Hepatocyte (in vitro differentiated cells): ENCODE measurements around the gene STPG3. TPM values are rescaled to one million over a fixed set of nuclear protein-coding genes. Genes with fewer than 3 reads are reported as not detected.

Source experiments
- DNase-seq: peaks from one replicate; pipeline ENCODE4 v3.0.0-alpha.2; 2016; ENCODE audit warnings: low spot score
- H2AFZ ChIP-seq: fragments of 200-600 bp; sonication (generic); 2 replicates; pipeline ENCODE4 v1.6.0; 2016; ENCODE audit warnings: antibody characterized with exemption, mild to moderate bottlenecking
- H3K27ac ChIP-seq: fragments of 200-600 bp; sonication (generic); 2 replicates; pipeline ENCODE4 v1.5.1; 2016; ENCODE audit warnings: mild to moderate bottlenecking
- H3K27me3 ChIP-seq: fragments of 200-600 bp; sonication (generic); 2 replicates; pipeline ENCODE4 v1.6.1; 2016
- H3K36me3 ChIP-seq: fragments of 200-600 bp; sonication (generic); replicated peaks from 2 replicates; pipeline ENCODE4 v1.5.1; 2016; ENCODE audit warnings: low read depth; ENCODE audit not compliant: insufficient read depth
- H3K4me1 ChIP-seq: fragments of 200-600 bp; sonication (generic); 2 replicates; pipeline ENCODE4 v1.5.1; 2016; ENCODE audit warnings: mild to moderate bottlenecking, moderate library complexity; ENCODE audit not compliant: insufficient read depth
- H3K4me2 ChIP-seq: fragments of 200-600 bp; sonication (generic); 2 replicates; pipeline ENCODE4 v1.6.0; 2016
- H3K4me3 ChIP-seq: fragments of 200-600 bp; sonication (generic); 2 replicates; pipeline ENCODE4 v1.5.1; 2016; ENCODE audit warnings: mild to moderate bottlenecking
- H3K79me2 ChIP-seq: fragments of 200-600 bp; sonication (generic); 2 replicates; pipeline ENCODE4 v1.6.0; 2017; ENCODE audit warnings: mild to moderate bottlenecking
- H3K9me2 ChIP-seq: fragments of 200-600 bp; sonication (generic); replicated peaks from 2 replicates; pipeline ENCODE4 v1.6.0; 2017; ENCODE audit warnings: mild to moderate bottlenecking; ENCODE audit not compliant: insufficient read depth
- H3K9me3 ChIP-seq: fragments of 200-600 bp; sonication (generic); 2 replicates; pipeline ENCODE4 v1.5.1; 2016; ENCODE audit warnings: low read depth, mild to moderate bottlenecking
- H4K20me1 ChIP-seq: fragments of 200-600 bp; sonication (generic); 2 replicates; pipeline ENCODE4 v1.6.0; 2016; ENCODE audit warnings: mild to moderate bottlenecking; ENCODE audit not compliant: insufficient read depth, poor library complexity, severe bottlenecking
- CTCF ChIP-seq: fragments of 200-600 bp; sonication (generic); IDR thresholded peaks from 2 replicates; pipeline ENCODE4 v1.5.1; 2016; ENCODE audit warnings: antibody characterized with exemption, mild to moderate bottlenecking; ENCODE audit not compliant: poor library complexity
- EZH2 ChIP-seq: fragments of 200-600 bp; sonication (generic); IDR thresholded peaks from 2 replicates; pipeline ENCODE4 v1.6.1; 2016; ENCODE audit warnings: antibody characterized with exemption, mild to moderate bottlenecking, borderline replicate concordance
- EZH2phosphoT487 ChIP-seq: fragments of 200-600 bp; sonication (generic); IDR thresholded peaks from one replicate; pipeline ENCODE4 v1.6.1; 2018; ENCODE audit warnings: antibody characterized with exemption, mild to moderate bottlenecking, low read depth, moderate library complexity; ENCODE audit not compliant: unreplicated experiment, severe bottlenecking
- WGBS: methylation state at CpG from one replicate; pipeline ENCODE4 v1.1.6; 2016; ENCODE audit warnings: low lambda C conversion rate; ENCODE audit errors: missing lambda C conversion rate; 5-methylcytosine and 5-hydroxymethylcytosine counted together
- polyA plus RNA-seq: library from polyadenylated mRNA; unstranded; fragments of >200 nt; fragmentation: Nextera tagmentation; extraction: Ambion mirVana; gene quantifications from 2 replicates; pipeline ENCODE4 v1.2.1, GENCODE V29; 2016
- total RNA-seq: library from RNA; depleted of rRNA; stranded (reverse); fragments of >200 nt; gene quantifications from 2 replicates; pipeline ENCODE4 v1.2.3, GENCODE V29; 2014

The STPG3 gene
- total and polyA plus RNA-seq, 2 experiments from 2014 or later, result 1.5 TPM; not detected in 1

- peak within 1 kb of the TSS; percentile 73 for H2AFZ ChIP-seq
- peak; percentile 96 for DNase-seq
These were observed 51.0 kb downstream of the STPG3 start, which contains the start of gene NRARP for GRCh38 chr9:137302118-137302448. Gene NRARP, minus strand, starts transcription at chr9:137302271. Its CDS starts 343 bp downstream, at chr9:137301928.

GRCh38 chr9:137302449-137303150 is 51.5 kb downstream of the STPG3 start:
- Histone ChIP-seq H3K27ac (peak overlapping the region; percentile 79), H3K9me2 (no peaks in the 10 kb centered on the region), H3K36me3 (no peaks in the 10 kb centered on the region), H3K79me2 (peaks cover 9% of the 10 kb centered on the region), H4K20me1 (peaks cover 3% of the 10 kb centered on the region), H3K9me3 (no peaks in the 10 kb centered on the region), H3K27me3 (no peaks in the 10 kb centered on the region), H2AFZ (peak overlapping the region; percentile 73), H3K4me1 (peaks cover 38% of the 10 kb centered on the region), H3K4me2 (peak overlapping the region; percentile 98), H3K4me3 (peak overlapping the region; percentile 49)
- TF ChIP-seq CTCF (peak; percentile 42), EZH2phosphoT487 (no peak), EZH2 (no peak)
- WGBS, result 10% methylated on average over 43 of the region's 78 CpGs
- DNase-seq, result peak; percentile 50

More at GRCh38 chr9:137302118-137302448, 51.0 kb downstream of the STPG3 start, which contains the start of gene NRARP:
- peak within 1 kb of the TSS; percentile 79 for H3K27ac ChIP-seq
- no peaks in the 10 kb centered on the region for H3K9me2 ChIP-seq
- peaks cover 41% of the 10 kb centered on the region for H3K4me1 ChIP-seq
- peaks cover 3% of the 10 kb centered on the region for H4K20me1 ChIP-seq
- H3K4me3 ChIP-seq, result peak within 1 kb of the TSS; percentile 68
- H3K9me3 ChIP-seq, result no peaks in the 10 kb centered on the region
- no peaks in the 10 kb centered on the region for H3K27me3 ChIP-seq
- H3K4me2 ChIP-seq, result peak within 1 kb of the TSS; percentile 98
- H3K79me2 ChIP-seq, result peaks cover 9% of the 10 kb centered on the region
- WGBS, result no CpG with 5 or more reads among the region's 60 CpGs
- no peaks in the 10 kb centered on the region for H3K36me3 ChIP-seq
- TF ChIP-seq EZH2phosphoT487 (no peak), CTCF (no peak), EZH2 (no peak)

Other genes starting within 250 kb of the STPG3 start
- 12.7 and 14.6 TPM in 2 replicates for gene ABCA2, start 223.0 kb upstream of the STPG3 start, total RNA-seq
- gene ABCA2, start 223.0 kb upstream of the STPG3 start, polyA plus RNA-seq, result 15.6 and 21.8 TPM in 2 replicates
- gene FUT7, start 219.2 kb upstream of the STPG3 start, total RNA-seq, result not detected in 2 replicates
- gene FUT7, start 219.2 kb upstream of the STPG3 start, polyA plus RNA-seq, result 0.06 TPM in 1 of 2 replicates, not detected in the other
- gene NPDC1, start 205.1 kb upstream of the STPG3 start, total RNA-seq, result 12.3 and 12.7 TPM in 2 replicates
- 69.8 and 72.7 TPM in 2 replicates for gene NPDC1, start 205.1 kb upstream of the STPG3 start, polyA plus RNA-seq
- gene ENTPD2, start 197.2 kb upstream of the STPG3 start, total RNA-seq, result 1.8 and 2.3 TPM in 2 replicates
- gene ENTPD2, start 197.2 kb upstream of the STPG3 start, polyA plus RNA-seq, result 1.1 and 3.2 TPM in 2 replicates
- gene SAPCD2, start 180.7 kb upstream of the STPG3 start, total RNA-seq, result 4.6 and 7.5 TPM in 2 replicates
- gene SAPCD2, start 180.7 kb upstream of the STPG3 start, polyA plus RNA-seq, result 4.8 and 5.6 TPM in 2 replicates
- 11.2 and 15.6 TPM in 2 replicates for gene UAP1L1, start 173.8 kb upstream of the STPG3 start, total RNA-seq
- gene UAP1L1, start 173.8 kb upstream of the STPG3 start, polyA plus RNA-seq, result 39.1 and 40.1 TPM in 2 replicates
- gene MAN1B1, start 164.3 kb upstream of the STPG3 start, total RNA-seq, result 54.6 and 60.8 TPM in 2 replicates
- gene MAN1B1, start 164.3 kb upstream of the STPG3 start, polyA plus RNA-seq, result 94.2 and 101 TPM in 2 replicates
- gene DPP7, start 136.6 kb upstream of the STPG3 start, total RNA-seq, result 206 and 207 TPM in 2 replicates
- 544 and 678 TPM in 2 replicates for gene DPP7, start 136.6 kb upstream of the STPG3 start, polyA plus RNA-seq
- gene GRIN1, start 112.1 kb upstream of the STPG3 start, total RNA-seq, result not detected in 2 replicates
- gene GRIN1, start 112.1 kb upstream of the STPG3 start, polyA plus RNA-seq, result not detected in 2 replicates
- 0.73 and 1.1 TPM in 2 replicates for gene LRRC26, start 81.2 kb upstream of the STPG3 start, total RNA-seq
- 0.89 and 2.6 TPM in 2 replicates for gene LRRC26, start 81.2 kb upstream of the STPG3 start, polyA plus RNA-seq
- not detected in 2 replicates for gene TMEM210, start 79.2 kb upstream of the STPG3 start, total RNA-seq
- not detected in 2 replicates for gene TMEM210, start 79.2 kb upstream of the STPG3 start, polyA plus RNA-seq
- 21.3 and 26.2 TPM in 2 replicates for gene ANAPC2, start 62.7 kb upstream of the STPG3 start, total RNA-seq
- 12.2 and 16.2 TPM in 2 replicates for gene ANAPC2, start 62.7 kb upstream of the STPG3 start, polyA plus RNA-seq
- 74.3 and 82.2 TPM in 2 replicates for gene SSNA1, start 62.6 kb upstream of the STPG3 start, total RNA-seq
- 128 and 137 TPM in 2 replicates for gene SSNA1, start 62.6 kb upstream of the STPG3 start, polyA plus RNA-seq
- 27.6 and 34.4 TPM in 2 replicates for gene TPRN, start 50.5 kb upstream of the STPG3 start, total RNA-seq
- 82.3 and 104 TPM in 2 replicates for gene TPRN, start 50.5 kb upstream of the STPG3 start, polyA plus RNA-seq
- gene TMEM203, start 45.6 kb upstream of the STPG3 start, total RNA-seq, result 37.6 and 43.5 TPM in 2 replicates
- 48.3 and 60.7 TPM in 2 replicates for gene TMEM203, start 45.6 kb upstream of the STPG3 start, polyA plus RNA-seq
- 4.4 and 7.8 TPM in 2 replicates for gene NDOR1, start 45.6 kb upstream of the STPG3 start, total RNA-seq
- gene NDOR1, start 45.6 kb upstream of the STPG3 start, polyA plus RNA-seq, result 12.3 and 17.6 TPM in 2 replicates
- 1.6 and 2.3 TPM in 2 replicates for gene RNF208, start 29.0 kb upstream of the STPG3 start, total RNA-seq
- gene RNF208, start 29.0 kb upstream of the STPG3 start, polyA plus RNA-seq, result 3.3 and 6.6 TPM in 2 replicates
- 1.4 and 2.4 TPM in 2 replicates for gene CYSRT1, start 26.1 kb upstream of the STPG3 start, total RNA-seq
- 2.1 and 4.3 TPM in 2 replicates for gene CYSRT1, start 26.1 kb upstream of the STPG3 start, polyA plus RNA-seq
- gene RNF224, start 23.8 kb upstream of the STPG3 start, total RNA-seq, result 0.68 and 1.4 TPM in 2 replicates
- gene RNF224, start 23.8 kb upstream of the STPG3 start, polyA plus RNA-seq, result 0.88 and 1.1 TPM in 2 replicates
- 1.8 and 2.7 TPM in 2 replicates for gene SLC34A3, start 20.4 kb upstream of the STPG3 start, total RNA-seq
- gene SLC34A3, start 20.4 kb upstream of the STPG3 start, polyA plus RNA-seq, result 2.1 and 4.7 TPM in 2 replicates
- 309 and 313 TPM in 2 replicates for gene TUBB4B, start 10.0 kb upstream of the STPG3 start, total RNA-seq
- gene TUBB4B, start 10.0 kb upstream of the STPG3 start, polyA plus RNA-seq, result 388 and 446 TPM in 2 replicates
- gene NELFB, start 4.0 kb downstream of the STPG3 start, total RNA-seq, result 36.4 and 41.4 TPM in 2 replicates
- 61.1 and 63.5 TPM in 2 replicates for gene NELFB, start 4.0 kb downstream of the STPG3 start, polyA plus RNA-seq
- gene TOR4A, start 26.4 kb downstream of the STPG3 start, total RNA-seq, result 13.7 and 14.4 TPM in 2 replicates
- 8.0 and 10.1 TPM in 2 replicates for gene TOR4A, start 26.4 kb downstream of the STPG3 start, polyA plus RNA-seq
- 5.3 and 8.2 TPM in 2 replicates for gene NRARP, start 51.0 kb downstream of the STPG3 start, total RNA-seq
- gene NRARP, start 51.0 kb downstream of the STPG3 start, polyA plus RNA-seq, result 13.1 and 18.7 TPM in 2 replicates
- 7.3 and 11.8 TPM in 2 replicates for gene EXD3, start 171.9 kb downstream of the STPG3 start, total RNA-seq
- 21.6 and 24.9 TPM in 2 replicates for gene EXD3, start 171.9 kb downstream of the STPG3 start, polyA plus RNA-seq
- gene NOXA1, start 172.1 kb downstream of the STPG3 start, total RNA-seq, result 7.2 and 8.2 TPM in 2 replicates
- gene NOXA1, start 172.1 kb downstream of the STPG3 start, polyA plus RNA-seq, result 12.5 and 13.9 TPM in 2 replicates
- 6.1 and 7.1 TPM in 2 replicates for gene ENTPD8, start 190.1 kb downstream of the STPG3 start, total RNA-seq
- 14.2 and 16.5 TPM in 2 replicates for gene ENTPD8, start 190.1 kb downstream of the STPG3 start, polyA plus RNA-seq
- 37.2 and 39.5 TPM in 2 replicates for gene NSMF, start 208.0 kb downstream of the STPG3 start, total RNA-seq
- gene NSMF, start 208.0 kb downstream of the STPG3 start, polyA plus RNA-seq, result 51.6 and 54.7 TPM in 2 replicates